Activated CD8-positive, alpha-beta memory T cell treated with anti-CD3 and anti-CD28 coated beads for 4 hours (primary cell): ENCODE measurements around the gene AMFR.
A peak's percentile ranks its signal among the peaks of the same experiment; 100 is the strongest.

Experiments
- DNase-seq, 2 donors: peaks; one replicate each; pipeline ENCODE4 v3.0.0-alpha.2; 2020; ENCODE audit warnings: low read depth in 2 of 2

AMFR gene

GRCh38 chr16:56331399-56331798 lies 93.9 kb downstream of the AMFR start:
- DNase-seq = no peak

DNA sequence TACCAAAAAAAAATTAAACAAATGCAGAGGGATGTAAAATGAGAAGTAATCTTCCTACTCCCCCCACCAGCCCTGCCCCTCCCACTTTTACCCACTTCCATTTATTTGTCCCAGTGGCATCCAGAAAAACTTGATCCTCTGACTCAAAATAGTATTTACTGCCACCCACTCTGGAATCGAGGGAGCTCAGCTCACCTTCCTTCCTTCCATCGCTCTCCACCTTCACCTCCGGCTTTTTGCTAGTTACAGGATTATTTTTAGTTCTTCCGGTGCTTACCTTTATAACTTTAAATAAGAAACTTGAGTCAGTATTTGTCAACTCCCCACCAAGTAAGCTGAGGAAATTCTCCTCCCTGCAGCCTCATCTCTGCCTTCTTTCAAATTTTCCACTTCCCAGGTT lies 94.9 kb downstream of the AMFR start:
- no peak for DNase-seq

DNA sequence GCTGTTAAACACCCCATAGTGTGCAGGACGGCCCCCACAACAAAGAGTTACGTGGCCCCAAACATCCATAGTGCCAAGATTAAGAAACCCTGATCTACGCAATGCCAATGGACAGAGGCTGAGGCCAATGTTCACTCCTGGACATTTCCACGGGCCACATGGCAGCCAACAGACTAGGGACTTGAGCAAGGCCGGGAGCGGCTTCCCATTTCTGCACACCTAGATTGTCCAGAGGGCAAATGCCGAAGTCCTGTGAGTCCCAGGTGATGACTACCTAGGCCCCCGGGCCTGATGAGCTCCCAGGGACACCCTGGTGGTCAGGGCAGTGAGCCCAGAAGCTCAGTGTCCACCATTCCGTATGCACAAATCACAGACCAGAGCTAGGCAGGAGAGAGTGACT lies 95.5 kb downstream of the AMFR start:
- no peak for DNase-seq

- DNase-seq = no peak
Measured at GRCh38 chr16:56328276-56329022, 96.9 kb downstream of the AMFR start.

- no peak for DNase-seq
Measured at GRCh38 chr16:56327929-56328258, 97.5 kb downstream of the AMFR start.

DNA sequence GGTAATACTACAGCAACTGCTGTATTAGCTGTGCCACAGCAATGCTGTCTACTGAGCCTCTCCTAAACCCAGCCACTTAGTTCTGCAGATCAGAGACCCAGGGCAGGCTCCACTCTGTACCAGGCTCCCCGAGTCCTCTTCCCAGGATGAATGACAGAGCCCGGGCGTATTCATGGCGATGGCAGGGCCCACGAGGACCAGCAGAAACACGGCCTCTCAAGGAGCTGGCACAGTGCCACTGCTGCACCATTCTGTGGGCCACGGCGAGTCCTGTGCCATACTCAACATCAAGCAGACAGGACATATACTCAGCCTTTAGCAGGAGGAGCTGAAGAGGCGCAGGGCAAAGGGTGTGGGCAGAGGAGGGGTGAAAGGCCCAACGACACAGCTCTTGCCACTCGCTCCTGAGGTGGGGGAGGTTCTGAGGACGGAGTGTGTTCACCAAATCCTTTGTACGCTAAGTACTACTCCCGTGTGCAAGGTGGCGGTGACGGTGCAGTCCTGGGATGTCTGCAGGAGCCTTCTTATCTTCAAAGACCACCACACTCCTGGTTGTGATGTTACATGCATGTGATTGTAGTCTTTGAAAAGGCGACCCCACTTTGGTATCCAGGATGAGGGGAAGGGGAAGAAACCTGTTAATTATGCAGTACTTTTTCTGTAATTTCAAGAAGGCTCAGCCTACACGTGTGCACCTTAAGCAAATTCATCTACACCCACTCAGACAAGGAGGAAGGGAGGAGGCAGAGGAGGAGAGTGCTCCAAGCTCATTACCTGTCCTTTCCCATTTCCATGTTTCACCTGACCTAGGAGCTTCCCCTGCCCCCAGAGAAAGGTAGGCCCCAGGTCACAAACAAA lies 98.0 kb downstream of the AMFR start:
- DNase-seq = no peak

GRCh38 chr16:56325956-56326355 lies 99.4 kb downstream of the AMFR start:
- no peak for DNase-seq

DNA sequence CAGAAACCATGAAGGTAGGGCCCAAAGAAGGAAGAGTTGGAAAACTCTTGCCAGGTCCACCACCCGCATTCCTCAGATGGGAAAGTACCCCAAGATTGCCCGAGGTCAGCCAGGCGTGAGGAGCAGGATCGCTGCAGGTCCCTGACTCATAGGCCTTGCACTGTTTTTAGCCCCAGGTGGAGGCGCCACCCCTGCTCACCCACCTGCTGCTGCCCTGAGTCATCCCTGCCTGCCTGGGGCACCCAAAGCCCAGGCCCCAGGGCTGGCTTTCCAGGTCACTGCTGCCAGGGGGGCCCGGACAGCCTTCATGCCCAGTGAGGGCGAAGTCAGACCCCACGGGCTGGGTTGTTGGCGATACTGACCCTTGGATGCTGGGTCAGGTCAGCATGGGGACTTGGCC lies 100.9 kb downstream of the AMFR start:
- no peak for DNase-seq

DNA sequence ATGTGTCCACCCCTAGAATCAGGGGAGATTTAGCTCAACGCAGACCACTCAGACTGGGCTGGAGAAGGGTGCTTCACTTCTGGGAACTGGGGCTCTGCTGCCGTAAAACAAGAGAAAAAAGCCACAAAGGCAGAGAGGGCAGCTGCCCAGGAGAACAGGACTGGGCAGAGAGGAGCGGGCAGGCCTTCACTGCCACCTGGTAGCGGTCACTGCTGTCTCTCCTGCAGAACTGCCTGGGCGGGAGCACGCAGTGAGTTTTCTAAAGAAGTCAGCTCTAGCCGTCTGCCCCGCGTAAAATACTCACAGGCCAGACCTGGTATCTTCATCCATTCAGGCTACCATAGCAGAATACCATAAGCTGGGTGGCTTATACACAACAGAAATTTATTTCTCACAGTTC lies 103.8 kb downstream of the AMFR start:
- no peak for DNase-seq

- DNase-seq = no peak
Measured at GRCh38 chr16:56320811-56321558, 104.4 kb downstream of the AMFR start.

DNA sequence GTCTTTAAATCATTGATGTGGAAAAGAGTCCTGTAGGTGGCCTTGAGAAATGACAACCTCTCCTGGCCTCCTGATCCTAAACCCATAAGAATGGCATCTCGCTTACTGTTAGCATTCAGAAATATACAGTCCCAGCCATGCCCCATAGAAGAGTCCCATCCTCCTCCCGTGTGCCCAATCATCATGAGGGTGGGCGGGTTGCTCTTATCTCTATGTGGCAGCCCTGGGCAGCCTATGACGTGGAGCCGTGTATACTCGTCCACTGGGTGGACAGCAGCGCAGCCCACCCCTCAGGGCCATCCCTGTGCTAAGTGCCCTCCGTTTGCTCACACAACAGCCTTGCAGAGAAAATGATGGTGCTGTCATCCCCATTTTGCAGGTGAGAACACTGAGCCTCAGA lies 105.3 kb downstream of the AMFR start:
- DNase-seq = no peak

GRCh38 chr16:56319376-56319775 lies 106.0 kb downstream of the AMFR start:
- DNase-seq = no peak

- DNase-seq = no peak
Measured at GRCh38 chr16:56318827-56319140, 106.6 kb downstream of the AMFR start.

GRCh38 chr16:56317998-56318826 lies 107.1 kb downstream of the AMFR start:
- DNase-seq = peak; percentile 38 to 54

GRCh38 chr16:56316545-56316944 lies 108.8 kb downstream of the AMFR start:
- DNase-seq = no peak

DNA sequence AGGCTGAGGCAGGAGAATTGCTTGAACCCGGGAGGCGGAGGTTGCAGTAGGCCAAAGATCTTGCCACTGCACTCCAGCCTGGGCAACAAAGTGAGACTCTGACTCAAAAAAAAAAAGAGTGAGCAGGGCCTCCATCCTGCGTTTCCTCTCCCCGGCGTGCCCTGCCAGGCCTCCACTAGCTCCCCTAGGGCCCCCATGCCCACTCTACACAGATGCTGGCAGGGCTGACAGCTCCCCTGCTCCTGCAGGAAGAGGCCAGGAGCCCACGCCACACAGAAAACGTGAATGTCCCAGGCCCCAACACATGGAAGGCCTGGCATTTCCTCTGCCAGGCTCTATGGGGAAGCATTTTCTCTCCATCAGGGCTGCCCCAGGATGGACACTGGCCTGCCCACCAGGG lies 109.4 kb downstream of the AMFR start:
- no peak for DNase-seq

- no peak for DNase-seq
Measured at GRCh38 chr16:56314244-56314850, 111.0 kb downstream of the AMFR start.

DNA sequence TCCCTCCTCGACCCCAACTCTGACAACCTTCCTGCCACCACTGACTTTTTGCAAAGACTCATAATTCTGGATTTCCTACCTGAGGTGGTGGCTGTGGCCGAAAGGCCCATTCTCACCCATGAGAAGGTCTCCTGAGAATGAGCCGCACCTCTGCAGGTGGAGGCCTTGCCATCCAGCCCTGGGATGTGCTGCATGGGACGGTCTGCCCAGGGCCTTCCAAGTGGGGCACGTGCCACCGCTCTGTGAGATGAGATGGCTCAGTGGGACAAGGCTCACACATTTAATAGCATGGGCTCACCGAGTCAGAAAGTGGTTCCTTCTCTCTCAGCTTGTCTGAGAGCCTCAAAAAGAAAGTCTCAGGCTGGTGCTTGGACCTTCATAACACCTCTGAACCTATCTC lies 112.8 kb downstream of the AMFR start:
- DNase-seq = no peak

DNA sequence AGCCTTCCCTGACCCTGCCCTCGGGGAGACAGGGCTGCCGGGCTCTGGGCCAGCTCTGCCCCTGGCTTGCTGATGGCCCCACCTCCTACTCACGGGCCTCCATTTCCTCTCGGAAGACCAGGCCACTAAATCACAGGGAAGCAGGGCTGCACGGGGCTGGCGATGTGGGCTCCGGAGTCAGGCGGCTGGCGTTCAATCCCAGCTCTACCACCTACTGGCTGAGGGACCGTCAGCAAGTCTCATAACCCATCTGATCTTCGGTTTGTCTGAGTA lies 113.4 kb downstream of the AMFR start:
- DNase-seq = no peak
